Mesothelial cell of epicardium (in vitro differentiated cells): Measurements from ENCODE around the gene DRC3. TPM values are rescaled to one million over a fixed set of nuclear protein-coding genes. Genes with fewer than 3 reads are reported as not detected.

Experiments
- DNase-seq, 2 experiments: peaks; one replicate each; pipeline ENCODE4 v3.0.0; 2021; ENCODE audit warnings: low spot score in 2 of 2; ENCODE audit not compliant: unreplicated experiment in 2 of 2
- H3K27ac Mint-ChIP-seq: 2 replicates; pipeline ENCODE4 v1.8.0; 2021; ENCODE audit warnings: mixed read lengths
- H3K27me3 Mint-ChIP-seq: 2 replicates; pipeline ENCODE4 v1.8.0; 2021; ENCODE audit warnings: low read depth, mixed read lengths
- H3K36me3 Mint-ChIP-seq: 2 replicates; pipeline ENCODE4 v1.8.0; 2021; ENCODE audit warnings: mixed read lengths
- H3K4me1 Mint-ChIP-seq: 2 replicates; pipeline ENCODE4 v1.8.0; 2021; ENCODE audit warnings: mixed read lengths
- H3K4me3 Mint-ChIP-seq: 2 replicates; pipeline ENCODE4 v1.8.0; 2021; ENCODE audit warnings: mild to moderate bottlenecking, moderate library complexity, mixed read lengths
- H3K9me3 Mint-ChIP-seq: 2 replicates; pipeline ENCODE4 v1.8.0; 2021; ENCODE audit warnings: mixed read lengths
- total RNA-seq: library from RNA; stranded (reverse); gene quantifications from 3 replicates; pipeline ENCODE4 v1.2.1, GENCODE V29; 2021
- TF ChIP-seq, protein P1 (sequence below): fragments of 200-600 bp; sonication (generic); IDR thresholded peaks from one replicate; pipeline ENCODE4 v1.5.0; 2021; ENCODE audit warnings: antibody characterized with exemption; ENCODE audit not compliant: unreplicated experiment

DRC3 gene
- total RNA-seq, 1 donor from 2014 or later: 3.2 TPM

DNA sequence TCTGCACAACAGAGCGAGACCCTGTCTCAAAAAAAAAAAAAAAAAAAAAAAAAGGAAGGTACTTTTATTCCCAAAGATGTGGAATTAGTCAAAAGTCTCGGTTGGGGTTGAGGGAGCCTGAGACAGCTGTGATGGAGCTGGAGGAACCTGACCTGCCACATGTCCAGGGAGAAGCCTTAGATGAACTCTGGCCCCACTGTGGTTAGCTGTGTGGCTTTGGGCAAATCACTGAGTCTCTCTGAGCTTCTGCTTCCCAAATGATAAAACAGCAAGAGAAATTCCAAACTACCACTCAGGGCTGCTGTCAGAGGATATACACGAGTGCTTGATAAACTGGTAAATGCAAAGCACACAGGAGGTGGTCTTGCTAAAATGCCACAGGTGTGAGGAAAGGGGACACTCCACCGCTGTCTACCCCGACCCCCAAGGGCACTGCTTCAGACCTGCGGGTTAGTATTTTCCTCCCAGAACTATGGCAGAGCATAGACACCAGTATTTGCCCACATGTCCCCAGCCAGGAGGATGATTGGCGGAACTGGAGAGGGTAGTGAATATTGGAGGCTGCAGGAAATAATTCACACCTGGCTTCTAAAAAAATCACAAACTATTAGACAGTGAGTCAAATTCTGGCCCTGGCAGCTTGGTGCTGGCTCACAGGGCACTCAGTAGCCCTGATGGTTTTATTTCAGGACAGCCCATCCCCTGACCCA is 14.7 kb downstream of the DRC3 start:
- H3K36me3 Mint-ChIP-seq: no peaks in the 10 kb centered on the region

DNA sequence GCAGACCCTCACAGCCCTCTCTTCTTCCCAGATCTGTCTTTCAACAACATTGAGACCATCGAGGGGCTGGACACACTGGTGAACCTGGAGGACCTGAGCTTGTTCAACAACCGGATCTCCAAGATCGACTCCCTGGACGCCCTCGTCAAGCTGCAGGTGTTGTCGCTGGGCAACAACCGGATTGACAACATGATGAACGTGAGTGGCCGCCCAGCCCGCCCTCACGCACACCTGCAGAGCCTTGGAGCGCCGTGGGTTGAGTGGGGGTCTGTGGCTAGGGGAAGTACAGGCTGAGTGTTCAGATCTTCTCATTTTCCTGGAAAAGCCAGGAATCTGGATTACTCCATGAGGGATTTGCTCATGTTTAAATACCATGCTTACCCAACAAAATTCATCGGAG is 15.2 kb downstream of the DRC3 start:
- TF ChIP-seq, protein P1, sequence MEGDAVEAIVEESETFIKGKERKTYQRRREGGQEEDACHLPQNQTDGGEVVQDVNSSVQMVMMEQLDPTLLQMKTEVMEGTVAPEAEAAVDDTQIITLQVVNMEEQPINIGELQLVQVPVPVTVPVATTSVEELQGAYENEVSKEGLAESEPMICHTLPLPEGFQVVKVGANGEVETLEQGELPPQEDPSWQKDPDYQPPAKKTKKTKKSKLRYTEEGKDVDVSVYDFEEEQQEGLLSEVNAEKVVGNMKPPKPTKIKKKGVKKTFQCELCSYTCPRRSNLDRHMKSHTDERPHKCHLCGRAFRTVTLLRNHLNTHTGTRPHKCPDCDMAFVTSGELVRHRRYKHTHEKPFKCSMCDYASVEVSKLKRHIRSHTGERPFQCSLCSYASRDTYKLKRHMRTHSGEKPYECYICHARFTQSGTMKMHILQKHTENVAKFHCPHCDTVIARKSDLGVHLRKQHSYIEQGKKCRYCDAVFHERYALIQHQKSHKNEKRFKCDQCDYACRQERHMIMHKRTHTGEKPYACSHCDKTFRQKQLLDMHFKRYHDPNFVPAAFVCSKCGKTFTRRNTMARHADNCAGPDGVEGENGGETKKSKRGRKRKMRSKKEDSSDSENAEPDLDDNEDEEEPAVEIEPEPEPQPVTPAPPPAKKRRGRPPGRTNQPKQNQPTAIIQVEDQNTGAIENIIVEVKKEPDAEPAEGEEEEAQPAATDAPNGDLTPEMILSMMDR: no peak
- Mint-ChIP-seq H3K36me3 (no peaks in the 10 kb centered on the region), H3K27ac (no peak overlapping the region), H3K9me3 (no peaks in the 10 kb centered on the region), H3K4me1 (peaks cover 2% of the 10 kb centered on the region), H3K27me3 (no peaks in the 10 kb centered on the region), H3K4me3 (no peak overlapping the region)
- DNase-seq: no peak

More for the DNA sequence above, 14.7 kb downstream of the DRC3 start:
- no peaks in the 10 kb centered on the region for H3K27me3 Mint-ChIP-seq
- H3K9me3 Mint-ChIP-seq: no peaks in the 10 kb centered on the region
- H3K4me3 Mint-ChIP-seq: no peak overlapping the region
- TF ChIP-seq, protein P1: no peak
- H3K4me1 Mint-ChIP-seq: peaks cover 2% of the 10 kb centered on the region
- DNase-seq: no peak
- H3K27ac Mint-ChIP-seq: no peak overlapping the region

DNA sequence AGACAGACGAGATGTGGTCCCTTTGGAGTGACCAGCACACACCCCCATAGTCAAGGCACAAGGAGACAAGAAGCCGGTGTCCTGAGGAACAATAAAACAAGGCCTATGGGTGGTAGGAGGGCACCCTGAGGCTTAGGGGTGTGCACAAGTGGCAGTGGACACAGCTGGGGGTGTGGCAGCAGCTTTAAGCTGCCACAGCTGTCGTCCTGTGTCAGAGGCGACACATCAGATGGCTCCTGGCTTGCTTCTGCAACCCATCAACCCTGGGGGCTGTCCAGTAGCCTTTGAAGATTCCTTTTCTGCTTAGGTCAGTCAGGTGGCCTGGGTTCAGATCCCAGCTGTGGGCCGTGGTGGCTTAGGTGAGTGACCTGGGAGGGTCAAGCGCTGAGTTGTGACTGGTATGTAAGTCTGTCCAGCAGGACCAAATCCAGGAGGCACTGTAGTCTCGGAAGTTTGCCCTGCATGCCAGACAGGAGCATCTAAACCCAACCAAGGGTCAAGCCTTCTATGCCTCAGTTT is 15.8 kb downstream of the DRC3 start:
- Mint-ChIP-seq H3K9me3 (no peaks in the 10 kb centered on the region), H3K27ac (no peak overlapping the region), H3K4me3 (no peak overlapping the region), H3K36me3 (no peaks in the 10 kb centered on the region), H3K27me3 (no peaks in the 10 kb centered on the region), H3K4me1 (peaks cover 5% of the 10 kb centered on the region)
- DNase-seq: no peak
- TF ChIP-seq, protein P1: no peak

DNA sequence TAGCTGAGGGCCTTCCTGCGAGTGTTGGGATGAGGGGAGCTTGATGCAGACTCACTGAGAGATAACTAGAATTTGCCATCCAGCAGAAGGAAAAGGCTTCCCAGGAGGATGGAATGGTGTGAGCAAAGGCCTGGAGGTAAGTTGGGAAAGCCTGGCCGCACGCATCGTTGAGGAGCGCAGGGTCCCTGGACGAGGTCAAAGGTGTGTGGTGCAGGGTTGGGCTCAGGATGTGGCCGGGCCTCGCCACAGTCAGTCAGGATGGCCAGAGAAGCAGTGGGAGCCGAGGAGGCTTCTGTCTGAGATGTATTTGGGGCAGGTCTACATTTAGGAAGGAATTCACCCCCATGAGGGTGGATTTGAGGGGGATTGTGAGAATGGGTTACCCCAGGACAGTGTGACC is 16.4 kb downstream of the DRC3 start:
- H3K36me3 Mint-ChIP-seq: no peaks in the 10 kb centered on the region
- H3K4me3 Mint-ChIP-seq: no peak overlapping the region
- no peaks in the 10 kb centered on the region for H3K27me3 Mint-ChIP-seq
- no peak overlapping the region for H3K27ac Mint-ChIP-seq
- peaks cover 7% of the 10 kb centered on the region for H3K4me1 Mint-ChIP-seq
- H3K9me3 Mint-ChIP-seq: no peaks in the 10 kb centered on the region
- TF ChIP-seq, protein P1: no peak
- DNase-seq: no peak

DNA sequence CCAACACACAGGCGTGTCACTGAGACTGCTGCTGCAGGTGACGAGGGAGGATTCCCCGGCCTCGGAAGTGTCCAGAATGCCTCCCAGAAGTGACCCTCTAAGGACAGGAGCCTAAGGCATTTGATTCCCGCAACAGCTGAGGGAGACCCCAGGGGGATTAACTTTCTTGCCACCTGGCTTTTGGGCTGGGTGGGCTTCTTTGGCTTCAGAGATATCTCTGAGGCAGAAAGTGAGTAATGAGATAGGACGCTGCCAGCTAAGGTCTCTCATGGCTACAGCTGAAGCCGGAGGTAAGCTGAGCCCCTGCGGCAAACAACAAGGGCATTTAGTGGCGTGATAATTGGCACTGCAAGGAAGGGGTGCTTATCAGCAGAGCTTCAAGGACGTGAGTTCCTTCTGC is 17.0 kb downstream of the DRC3 start:
- Mint-ChIP-seq H3K4me1 (peaks cover 10% of the 10 kb centered on the region), H3K4me3 (no peak overlapping the region), H3K9me3 (no peaks in the 10 kb centered on the region), H3K27ac (no peak overlapping the region), H3K27me3 (no peaks in the 10 kb centered on the region), H3K36me3 (no peaks in the 10 kb centered on the region)
- DNase-seq: no peak
- TF ChIP-seq, protein P1: no peak
